ENCODE data around the gene CASP6.
"Not testable (repeated sequence)": the region's sequence is repeated elsewhere in the genome, so short reads cannot be mapped to it uniquely, and the experiment has no call there.

Gene CASP6

GRCh38 chr4:109718759-109719158 lies 15.5 kb upstream of the CASP6 start:
- DNase-seq = no peak

DNA sequence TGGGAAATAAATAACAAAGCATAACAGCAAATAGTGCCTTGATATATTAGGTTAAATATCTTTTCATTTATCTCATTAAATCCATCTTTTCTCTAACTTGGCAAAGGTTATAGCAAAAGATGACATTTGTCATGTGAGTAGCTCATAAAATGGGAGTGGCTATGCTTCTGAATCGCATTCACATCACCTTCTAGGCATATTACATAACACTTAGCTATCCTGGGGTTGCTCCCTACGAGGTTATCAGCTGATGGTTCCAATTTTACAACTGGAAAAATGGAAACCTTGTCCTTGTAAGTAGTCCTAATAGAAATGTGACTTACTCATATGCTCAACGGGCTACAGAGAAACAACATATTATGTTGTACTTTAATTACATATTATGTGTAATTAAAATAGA lies 10.3 kb upstream of the CASP6 start:
- no peak for DNase-seq

- no peak for DNase-seq
These were observed 5.7 kb upstream of the CASP6 start for GRCh38 chr4:109708990-109709389.

GRCh38 chr4:109708435-109708834 lies 5.2 kb upstream of the CASP6 start:
- no peak for DNase-seq

- no peak for DNase-seq
These were observed 568 bp upstream of the CASP6 start for GRCh38 chr4:109703664-109704361.

DNA sequence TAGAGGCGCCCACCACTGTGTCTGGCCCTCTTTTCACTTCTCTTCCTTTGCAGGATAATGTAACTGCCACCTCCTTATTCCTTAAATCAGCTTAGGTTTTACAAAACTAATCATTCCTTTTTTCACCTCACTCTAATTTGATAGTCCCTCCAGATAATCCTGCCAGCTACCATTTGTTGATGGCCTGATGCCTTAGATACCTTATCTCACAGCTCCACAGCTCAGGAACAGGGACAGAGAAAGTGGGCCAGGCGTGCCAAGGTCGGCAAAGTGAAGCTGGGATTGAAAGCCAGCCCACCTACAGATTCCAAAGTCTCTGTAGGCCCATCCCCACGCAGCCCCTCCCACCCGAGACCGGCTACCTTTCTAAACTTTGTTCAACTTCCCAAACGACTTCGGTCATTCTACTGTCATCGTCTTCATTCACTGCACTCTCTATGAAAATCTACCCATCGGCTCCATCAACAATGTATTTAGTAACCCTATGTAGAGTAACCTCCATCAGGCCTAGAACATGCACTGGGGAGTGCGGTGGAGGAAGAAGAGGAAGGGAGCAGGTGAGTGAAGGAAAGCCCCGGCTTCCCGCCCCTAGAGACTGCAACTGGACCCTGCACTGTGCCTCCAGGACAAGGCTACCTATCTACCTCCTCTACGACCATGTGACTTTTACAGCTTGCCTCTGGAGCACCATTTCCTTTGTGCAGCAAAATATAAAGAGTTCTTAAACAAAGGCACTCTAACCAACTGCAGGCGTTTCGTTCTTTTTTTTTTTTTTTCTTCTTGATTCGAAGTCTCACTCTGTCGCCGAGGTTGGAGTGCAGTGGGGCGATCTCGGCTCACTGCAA lies 1.5 kb downstream of the CASP6 start:
- no peak for DNase-seq

DNA sequence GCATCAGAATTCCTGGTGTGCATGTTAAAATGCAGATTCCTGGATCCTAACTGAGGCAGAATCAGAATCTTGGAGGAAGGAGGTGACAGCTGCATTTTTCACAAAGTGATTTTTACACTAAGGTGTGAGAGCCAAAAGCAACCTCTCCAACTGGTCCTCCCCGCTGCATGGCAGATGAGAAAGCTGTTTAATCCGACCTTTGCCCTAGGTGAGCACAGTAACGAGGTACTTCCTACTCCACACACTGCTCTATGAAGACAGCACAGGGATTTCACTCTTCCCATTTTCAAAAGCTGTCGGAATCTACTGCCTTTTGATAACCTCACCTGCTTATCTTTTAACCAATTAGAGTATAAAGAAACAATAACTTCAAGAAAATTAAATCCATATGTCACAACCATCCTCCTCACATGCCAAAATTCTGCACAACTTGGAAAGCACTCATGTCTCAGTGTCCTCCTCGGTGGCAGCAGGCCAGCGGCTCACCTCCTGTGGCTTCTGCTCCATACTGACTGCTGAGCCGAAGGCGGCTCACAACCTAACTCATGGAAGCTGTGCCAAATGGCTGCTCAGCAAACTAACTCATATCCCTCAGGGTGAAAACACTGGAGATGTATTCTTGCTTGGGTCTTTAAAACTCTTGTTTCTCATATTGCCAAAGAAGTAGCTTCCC lies 3.6 kb downstream of the CASP6 start:
- no peak for DNase-seq

- DNase-seq = no peak
These were observed 4.6 kb downstream of the CASP6 start for GRCh38 chr4:109698656-109699055.

DNA sequence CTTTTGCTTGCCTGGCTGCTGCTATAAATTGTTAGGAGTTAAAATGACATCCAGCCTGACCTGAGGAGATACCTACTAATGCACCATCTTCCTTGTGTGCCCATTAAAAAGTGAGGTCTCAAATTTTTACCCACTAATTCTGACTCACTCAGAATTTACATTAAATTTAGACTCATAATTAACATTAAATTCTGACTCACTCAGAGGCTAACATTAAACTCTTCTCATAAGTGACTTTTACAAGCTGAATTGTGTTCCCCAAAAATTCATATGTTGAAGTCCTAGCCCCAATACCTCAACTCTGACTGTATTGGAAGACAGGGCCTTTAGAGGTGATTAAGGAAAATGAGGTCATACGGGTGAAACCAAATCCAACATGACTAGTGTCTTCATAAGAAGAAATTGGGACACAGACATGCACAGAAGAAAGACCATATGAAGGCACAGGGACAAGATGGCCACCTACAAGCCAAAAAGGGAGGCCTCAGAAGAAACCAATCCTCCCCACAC lies 11.8 kb downstream of the CASP6 start:
- no peak for DNase-seq

GRCh38 chr4:109690690-109691410 lies 12.4 kb downstream of the CASP6 start:
- DNase-seq = no peak

GRCh38 chr4:109684727-109685126 lies 18.5 kb downstream of the CASP6 start:
- no peak for DNase-seq

DNA sequence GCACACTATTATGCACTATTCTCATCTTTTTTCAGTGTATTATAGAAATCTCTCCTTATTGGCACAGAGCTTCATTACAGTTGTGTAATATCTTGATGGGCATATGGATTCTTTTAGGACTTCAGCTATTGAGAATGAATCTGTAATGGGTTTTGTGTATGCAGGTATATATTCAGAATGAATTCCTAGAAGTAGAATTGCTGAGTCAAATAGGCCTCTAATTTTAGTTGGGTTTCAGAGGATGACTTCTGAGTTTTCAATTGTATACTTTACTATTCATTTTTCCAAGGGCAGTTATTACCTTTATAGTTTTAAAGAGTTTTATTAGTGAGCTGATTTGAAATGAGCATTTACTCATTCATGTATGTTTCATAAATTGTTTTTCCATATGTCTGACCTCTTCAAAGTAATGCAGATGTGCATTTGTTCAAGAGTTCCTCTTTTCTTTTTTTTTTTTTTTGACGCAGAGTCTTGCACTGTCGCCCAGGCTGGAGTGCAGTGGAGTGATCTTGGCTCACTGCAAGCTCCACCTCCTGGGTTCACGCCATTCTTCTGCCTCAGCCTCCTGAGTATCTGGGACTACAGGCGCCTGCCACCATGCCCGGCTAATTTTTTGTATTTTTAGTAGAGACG lies 19.5 kb downstream of the CASP6 start:
- no peak for DNase-seq

- no peak for DNase-seq
These were observed 20.4 kb downstream of the CASP6 start for GRCh38 chr4:109682875-109683274.

DNA sequence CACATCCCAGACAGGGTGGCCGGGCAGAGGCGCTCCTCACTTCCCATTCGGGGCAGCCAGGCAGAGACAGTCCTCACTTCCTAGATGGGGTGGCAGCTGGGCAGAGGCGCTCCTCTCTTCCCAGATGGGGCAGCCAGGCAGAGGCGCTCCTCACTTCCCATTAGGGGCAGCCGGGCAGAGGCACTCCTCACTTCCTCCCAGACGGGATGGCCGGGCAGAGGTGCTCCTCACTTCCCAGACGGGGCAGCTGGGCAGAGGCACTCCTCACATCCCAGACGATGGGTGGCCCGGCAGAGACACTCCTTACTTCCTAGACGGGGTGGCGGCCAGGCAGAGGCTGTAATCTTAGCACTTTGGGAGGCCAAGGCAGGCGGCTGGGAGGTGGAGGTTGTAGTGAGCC lies 24.3 kb downstream of the CASP6 start:
- not testable (repeated sequence) for DNase-seq

GRCh38 chr4:109678472-109678871 lies 24.8 kb downstream of the CASP6 start:
- DNase-seq = not testable (repeated sequence)

- no peak for DNase-seq
These were observed 26.4 kb downstream of the CASP6 start for GRCh38 chr4:109676886-109677285.

- DNase-seq = no peak
These were observed 27.4 kb downstream of the CASP6 start for GRCh38 chr4:109675843-109676242.

GRCh38 chr4:109675181-109675580 lies 28.1 kb downstream of the CASP6 start:
- DNase-seq = no peak

DNA sequence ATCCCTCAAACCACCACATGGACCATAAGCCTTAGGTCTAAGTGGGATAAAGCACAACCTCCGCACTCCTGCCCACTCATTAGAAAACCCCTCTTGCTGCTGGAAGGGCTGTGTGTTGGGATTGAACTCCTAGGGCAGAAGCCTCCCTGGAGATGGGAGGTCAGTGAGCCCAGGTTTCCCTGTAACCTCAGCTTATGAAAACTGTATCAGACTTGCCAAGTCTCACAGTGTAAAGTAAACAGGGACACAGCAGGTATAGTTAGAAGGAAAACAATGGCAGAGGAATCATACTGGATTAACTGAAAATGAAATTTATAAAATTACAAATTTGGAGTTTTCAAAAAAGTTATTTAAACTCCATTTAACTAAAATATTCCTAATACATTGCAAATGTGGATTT lies 29.9 kb downstream of the CASP6 start:
- no peak for DNase-seq

- no peak for DNase-seq
These were observed 30.9 kb downstream of the CASP6 start for GRCh38 chr4:109672169-109672930.

GRCh38 chr4:109671350-109671749 lies 31.9 kb downstream of the CASP6 start:
- no peak for DNase-seq
